HG03095 (cell line): Measurements from ENCODE around the gene ALG1L2.
"Not testable (repeated sequence)": the region's sequence is repeated elsewhere in the genome, so short reads cannot be mapped to it uniquely, and the experiment has no call there.

ENCODE experiments used
- ATAC-seq: cut with Tn5 transposase; IDR thresholded peaks from one replicate; pipeline ENCODE4 v1.9.1; 2021; ENCODE audit warnings: moderate library complexity; ENCODE audit not compliant: unreplicated experiment

The ALG1L2 gene

GRCh38 chr3:130122891-130123775 lies 41.5 kb downstream of the ALG1L2 start:
- ATAC-seq, result not testable (repeated sequence)

DNA sequence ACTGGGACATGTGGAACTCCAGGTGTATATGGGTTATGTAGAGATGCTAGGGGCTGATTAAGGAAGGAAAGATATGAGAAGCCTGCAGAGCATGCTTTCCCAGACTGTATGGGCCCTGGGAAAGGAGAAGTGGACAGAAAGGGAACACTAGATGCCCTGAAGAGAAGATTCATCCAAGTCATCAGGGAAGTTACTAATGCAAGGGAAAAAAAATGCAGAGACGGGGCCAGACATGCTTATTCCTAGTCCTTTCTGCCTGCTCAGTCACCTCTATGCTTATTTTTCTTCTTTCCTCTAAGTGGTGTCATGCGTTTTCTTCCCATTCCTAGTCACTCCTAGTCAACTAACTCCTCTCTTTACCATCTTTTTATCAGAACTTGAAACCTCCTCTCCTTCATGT lies 43.8 kb downstream of the ALG1L2 start:
- ATAC-seq, result not testable (repeated sequence)

GRCh38 chr3:130136337-130136736 lies 54.7 kb downstream of the ALG1L2 start:
- ATAC-seq, result not testable (repeated sequence)

- not testable (repeated sequence) for ATAC-seq
Measured at GRCh38 chr3:130137685-130138084, 56.1 kb downstream of the ALG1L2 start.

GRCh38 chr3:130138992-130139391 lies 57.4 kb downstream of the ALG1L2 start:
- ATAC-seq, result not testable (repeated sequence)

GRCh38 chr3:130140756-130141155 lies 59.1 kb downstream of the ALG1L2 start:
- ATAC-seq, result not testable (repeated sequence)

DNA sequence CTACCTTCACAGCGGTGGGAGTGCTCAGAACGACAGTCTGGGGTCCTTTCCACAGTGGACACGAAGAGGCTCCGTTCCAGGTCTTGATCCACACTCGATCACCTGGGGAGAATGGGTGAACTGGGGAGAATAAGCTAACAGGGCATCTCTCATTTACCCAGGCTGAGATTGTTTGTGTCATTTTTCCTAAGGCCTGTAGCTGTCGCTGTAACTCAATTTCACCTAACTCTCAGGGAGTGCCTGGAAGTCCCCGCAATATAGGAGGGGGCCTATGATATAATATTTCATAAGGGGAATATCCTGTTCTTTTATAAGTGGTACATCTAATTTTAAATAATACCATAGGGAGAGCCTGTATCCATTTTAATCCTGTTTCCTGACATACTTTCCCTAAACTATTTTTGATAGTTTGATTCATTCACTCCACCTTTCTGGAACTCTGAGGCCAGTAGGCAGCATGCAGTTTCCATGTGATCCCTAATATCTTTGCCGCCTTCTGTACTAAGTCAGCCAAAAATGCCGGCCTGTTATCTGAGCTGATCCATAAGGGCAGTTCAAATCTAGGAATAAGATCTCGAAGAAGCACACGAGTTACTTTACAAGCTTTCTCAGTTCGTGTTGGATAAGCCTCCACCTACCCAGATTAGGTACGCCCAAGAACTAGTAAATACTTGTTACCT lies 62.2 kb downstream of the ALG1L2 start:
- ATAC-seq, result not testable (repeated sequence)

GRCh38 chr3:130144328-130144650 lies 62.7 kb downstream of the ALG1L2 start:
- not testable (repeated sequence) for ATAC-seq

GRCh38 chr3:130145456-130145855 lies 63.8 kb downstream of the ALG1L2 start:
- not testable (repeated sequence) for ATAC-seq

GRCh38 chr3:130146465-130146864 lies 64.8 kb downstream of the ALG1L2 start:
- not testable (repeated sequence) for ATAC-seq
